ENCODE measurements around the gene IRGQ.

The IRGQ gene, protein sequence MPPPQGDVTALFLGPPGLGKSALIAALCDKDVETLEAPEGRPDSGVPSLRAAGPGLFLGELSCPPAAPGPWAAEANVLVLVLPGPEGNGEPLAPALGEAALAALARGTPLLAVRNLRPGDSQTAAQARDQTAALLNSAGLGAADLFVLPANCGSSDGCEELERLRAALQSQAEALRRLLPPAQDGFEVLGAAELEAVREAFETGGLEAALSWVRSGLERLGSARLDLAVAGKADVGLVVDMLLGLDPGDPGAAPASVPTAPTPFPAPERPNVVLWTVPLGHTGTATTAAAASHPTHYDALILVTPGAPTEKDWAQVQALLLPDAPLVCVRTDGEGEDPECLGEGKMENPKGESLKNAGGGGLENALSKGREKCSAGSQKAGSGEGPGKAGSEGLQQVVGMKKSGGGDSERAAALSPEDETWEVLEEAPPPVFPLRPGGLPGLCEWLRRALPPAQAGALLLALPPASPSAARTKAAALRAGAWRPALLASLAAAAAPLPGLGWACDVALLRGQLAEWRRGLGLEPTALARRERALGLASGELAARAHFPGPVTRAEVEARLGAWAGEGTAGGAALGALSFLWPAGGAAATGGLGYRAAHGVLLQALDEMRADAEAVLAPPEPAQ

GRCh38 chr19:43595999-43596841, at the start of gene IRGQ, which contains the start of gene ZNF576:
Gene IRGQ (minus strand): TSS chr19:43596134. CDS start chr19:43595338, 796 bp downstream.
Gene ZNF576 (plus strand): TSS chr19:43596595. CDS start chr19:43597109, 514 bp downstream.
- Histone ChIP-seq H3K4me3 (ENCODE audit: low read depth in 1 of 2, low read length in 2 of 2) (peak within 1 kb of the TSS; percentile 88 to 99), H3K27me3 (ENCODE audit: low read depth, low read length) (no peaks in the 10 kb centered on the region), H3K36me3 (ENCODE audit: control insufficient read depth in 1 of 2, insufficient read depth in 2 of 2, low read length in 2 of 2) (peaks cover 17 to 47% of the 10 kb centered on the region in 2 donors), H3K9me3 (ENCODE audit: control insufficient read depth in 1 of 2, low read length in 2 of 2) (no peaks in the 10 kb centered on the region), H3K4me1 (ENCODE audit: control insufficient read depth in 1 of 2, insufficient read depth in 2 of 2, low read length in 2 of 2) (peaks cover 7 to 38% of the 10 kb centered on the region in 2 donors), H3K27ac (ENCODE audit: low read length) (peak within 1 kb of the TSS; percentile 98)

GRCh38 chr19:43644181-43644580, 48.2 kb upstream of the IRGQ start:
- Histone ChIP-seq H3K27me3 (ENCODE audit: low read depth, low read length) (peaks cover 7% of the 10 kb centered on the region), H3K4me3 (ENCODE audit: low read depth in 1 of 2, low read length in 2 of 2) (no peak overlapping the region), H3K4me1 (ENCODE audit: control insufficient read depth in 1 of 2, insufficient read depth in 2 of 2, low read length in 2 of 2) (peaks cover 0 to 8% of the 10 kb centered on the region in 2 donors), H3K36me3 (ENCODE audit: control insufficient read depth in 1 of 2, insufficient read depth in 2 of 2, low read length in 2 of 2) (peaks cover 7 to 16% of the 10 kb centered on the region in 2 donors), H3K27ac (ENCODE audit: low read length) (no peak overlapping the region), H3K9me3 (ENCODE audit: control insufficient read depth in 1 of 2, low read length in 2 of 2) (no peaks in the 10 kb centered on the region)

- peaks cover 10% of the 10 kb centered on the region for H3K27me3 ChIP-seq (ENCODE audit: low read depth, low read length)
- no peak overlapping the region for H3K27ac ChIP-seq (ENCODE audit: low read length)
- peaks cover 0 to 9% of the 10 kb centered on the region in 2 donors for H3K36me3 ChIP-seq (ENCODE audit: control insufficient read depth in 1 of 2, insufficient read depth in 2 of 2, low read length in 2 of 2)
- no peak overlapping the region for H3K4me3 ChIP-seq (ENCODE audit: low read depth in 1 of 2, low read length in 2 of 2)
- H3K4me1 ChIP-seq (ENCODE audit: control insufficient read depth in 1 of 2, insufficient read depth in 2 of 2, low read length in 2 of 2) = peaks cover 0 to 14% of the 10 kb centered on the region in 2 donors
- no peaks in the 10 kb centered on the region for H3K9me3 ChIP-seq (ENCODE audit: control insufficient read depth in 1 of 2, low read length in 2 of 2)
Observed at GRCh38 chr19:43643326-43643725, 47.4 kb upstream of the IRGQ start.

DNA sequence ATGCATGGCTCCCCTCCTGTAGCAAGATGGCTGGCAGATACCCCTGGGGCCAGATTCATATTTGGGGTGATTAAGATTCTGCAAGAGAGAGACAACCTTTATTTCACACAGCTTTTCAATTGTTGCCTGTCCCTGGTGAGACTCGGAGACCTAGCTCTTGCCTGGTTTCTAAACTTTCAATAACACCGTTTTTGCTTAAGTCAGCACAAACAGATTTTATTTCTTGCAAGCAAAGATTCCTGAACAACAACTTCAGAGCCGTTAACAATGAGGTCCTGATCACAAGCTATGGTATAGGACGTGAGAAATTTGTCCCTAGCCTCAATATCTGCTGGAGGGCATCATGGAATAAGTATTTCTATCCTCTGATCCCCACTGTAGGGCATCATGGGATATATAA, 46.6 kb upstream of the IRGQ start:
- H3K4me1 ChIP-seq (ENCODE audit: control insufficient read depth in 1 of 2, insufficient read depth in 2 of 2, low read length in 2 of 2) = peaks cover 0 to 14% of the 10 kb centered on the region in 2 donors
- H3K27ac ChIP-seq (ENCODE audit: low read length) = no peak overlapping the region
- no peak overlapping the region for H3K4me3 ChIP-seq (ENCODE audit: low read depth in 1 of 2, low read length in 2 of 2)
- no peaks in the 10 kb centered on the region for H3K9me3 ChIP-seq (ENCODE audit: control insufficient read depth in 1 of 2, low read length in 2 of 2)
- H3K36me3 ChIP-seq (ENCODE audit: control insufficient read depth in 1 of 2, insufficient read depth in 2 of 2, low read length in 2 of 2) = peaks cover 0 to 4% of the 10 kb centered on the region in 2 donors
- H3K27me3 ChIP-seq (ENCODE audit: low read depth, low read length) = peaks cover 10% of the 10 kb centered on the region

DNA sequence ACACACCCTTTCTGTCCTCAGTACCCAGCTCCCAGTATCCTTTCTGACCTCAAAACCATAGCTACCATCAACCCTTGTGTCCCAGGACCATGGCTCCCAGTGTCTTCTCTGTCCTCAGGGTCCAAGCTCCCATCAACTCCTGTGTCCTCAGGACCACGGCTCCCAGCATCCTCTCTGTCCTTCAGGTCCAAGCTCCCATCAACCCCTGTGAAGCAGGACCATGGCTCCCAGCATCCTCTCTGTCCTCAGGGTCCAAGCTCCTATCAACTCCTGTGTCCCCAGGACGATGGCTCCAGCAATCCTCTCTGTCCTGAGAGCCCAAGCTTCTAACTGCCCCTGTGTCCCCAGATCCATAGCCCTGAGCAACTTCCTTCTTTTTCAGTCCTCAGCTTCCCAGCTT, 45.4 kb upstream of the IRGQ start:
- no peak overlapping the region for H3K4me3 ChIP-seq (ENCODE audit: low read depth in 1 of 2, low read length in 2 of 2)
- H3K27me3 ChIP-seq (ENCODE audit: low read depth, low read length) = peaks cover 10% of the 10 kb centered on the region
- no peak overlapping the region for H3K27ac ChIP-seq (ENCODE audit: low read length)
- H3K4me1 ChIP-seq (ENCODE audit: control insufficient read depth in 1 of 2, insufficient read depth in 2 of 2, low read length in 2 of 2) = peaks cover 0 to 14% of the 10 kb centered on the region in 2 donors
- H3K36me3 ChIP-seq (ENCODE audit: control insufficient read depth in 1 of 2, insufficient read depth in 2 of 2, low read length in 2 of 2) = peaks cover 0 to 2% of the 10 kb centered on the region in 2 donors
- no peaks in the 10 kb centered on the region for H3K9me3 ChIP-seq (ENCODE audit: control insufficient read depth in 1 of 2, low read length in 2 of 2)

DNA sequence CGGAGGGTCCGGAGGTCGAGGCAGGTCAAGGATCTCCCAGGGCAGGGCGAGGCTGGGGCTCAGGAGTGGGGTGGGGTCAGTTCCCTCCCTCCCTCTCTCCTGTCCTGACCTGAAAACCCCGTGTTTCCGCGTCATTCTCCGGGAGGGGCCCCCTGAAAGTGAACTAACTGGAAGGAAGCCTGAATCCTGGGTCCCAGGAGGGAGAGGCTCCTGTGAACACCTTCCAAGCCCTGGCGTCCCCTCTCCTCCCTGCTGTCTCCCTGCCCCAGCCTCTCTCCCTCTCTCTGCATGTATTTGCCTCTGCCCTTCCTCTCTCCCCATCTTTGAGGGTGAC, 44.5 kb upstream of the IRGQ start:
- H3K4me3 ChIP-seq (ENCODE audit: low read depth in 1 of 2, low read length in 2 of 2) = peak overlapping the region; percentile 30 to 71

DNA sequence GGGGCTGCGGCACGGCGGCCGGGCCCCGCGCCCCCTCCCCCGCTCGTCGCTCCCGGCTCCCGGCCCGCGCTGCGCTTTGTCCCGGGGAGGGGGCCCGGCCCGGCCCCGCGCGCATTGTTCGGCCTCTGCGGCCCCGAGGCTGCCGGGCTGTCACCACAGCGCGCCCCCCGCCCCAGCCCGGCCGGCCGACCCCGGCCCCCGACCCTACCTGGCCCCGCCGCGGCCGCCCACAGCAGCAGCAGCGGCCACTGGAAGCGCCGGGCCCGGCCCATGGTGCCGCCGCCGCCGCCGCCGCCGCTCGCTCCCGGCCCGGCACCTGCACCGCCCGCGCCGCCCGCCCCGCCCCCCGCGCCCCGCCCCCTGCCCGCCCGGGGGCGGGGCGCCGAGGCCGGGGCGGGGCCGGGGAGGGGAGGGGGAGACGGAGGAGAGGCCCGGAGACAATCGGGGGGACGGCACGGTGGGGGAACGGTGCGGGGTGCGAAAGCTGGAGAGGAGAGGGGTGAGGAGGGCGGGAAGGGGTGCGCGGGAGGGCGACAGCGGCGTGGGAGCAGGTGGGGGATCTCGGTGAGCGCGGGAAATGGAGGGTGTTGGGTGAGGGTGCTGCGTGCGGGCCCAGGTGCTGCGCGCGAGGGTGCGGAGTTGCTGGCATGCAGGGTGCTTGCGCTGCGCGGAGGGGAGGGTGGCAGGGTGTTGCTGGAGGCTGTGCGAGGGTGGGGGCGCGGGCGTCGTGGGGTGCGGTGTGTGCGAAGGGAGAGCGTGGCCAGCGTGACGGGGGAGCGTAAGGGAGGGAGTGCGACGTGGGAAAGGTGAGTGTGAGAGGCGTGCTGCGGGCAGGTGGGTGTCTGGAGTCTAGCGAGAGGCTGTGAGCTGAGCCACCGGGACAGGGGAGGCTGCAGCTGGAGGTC, 43.8 kb upstream of the IRGQ start, which contains the start of gene CADM4:
Gene CADM4 (minus strand): TSS at position 332 of the 905 bp plus-strand sequence. CDS start 60 bp downstream, at position 272.
- Histone ChIP-seq H3K27me3 (ENCODE audit: low read depth, low read length) (peaks cover 10% of the 10 kb centered on the region), H3K4me1 (ENCODE audit: control insufficient read depth in 1 of 2, insufficient read depth in 2 of 2, low read length in 2 of 2) (peaks cover 0 to 19% of the 10 kb centered on the region in 2 donors), H3K27ac (ENCODE audit: low read length) (no peak within 1 kb of the TSS), H3K4me3 (ENCODE audit: low read depth in 1 of 2, low read length in 2 of 2) (peak within 1 kb of the TSS; percentile 47 to 71), H3K9me3 (ENCODE audit: control insufficient read depth in 1 of 2, low read length in 2 of 2) (no peaks in the 10 kb centered on the region), H3K36me3 (ENCODE audit: control insufficient read depth in 1 of 2, insufficient read depth in 2 of 2, low read length in 2 of 2) (no peaks in the 10 kb centered on the region)

More for the DNA sequence above, 44.5 kb upstream of the IRGQ start:
- Histone ChIP-seq H3K27ac (ENCODE audit: low read length) (no peak overlapping the region), H3K27me3 (ENCODE audit: low read depth, low read length) (peaks cover 10% of the 10 kb centered on the region), H3K4me1 (ENCODE audit: control insufficient read depth in 1 of 2, insufficient read depth in 2 of 2, low read length in 2 of 2) (peaks cover 0 to 19% of the 10 kb centered on the region in 2 donors), H3K36me3 (ENCODE audit: control insufficient read depth in 1 of 2, insufficient read depth in 2 of 2, low read length in 2 of 2) (no peaks in the 10 kb centered on the region), H3K9me3 (ENCODE audit: control insufficient read depth in 1 of 2, low read length in 2 of 2) (no peaks in the 10 kb centered on the region)

GRCh38 chr19:43638995-43639518, 43.1 kb upstream of the IRGQ start:
- Histone ChIP-seq H3K27ac (ENCODE audit: low read length) (no peak overlapping the region), H3K4me1 (ENCODE audit: control insufficient read depth in 1 of 2, insufficient read depth in 2 of 2, low read length in 2 of 2) (peaks cover 0 to 19% of the 10 kb centered on the region in 2 donors), H3K36me3 (ENCODE audit: control insufficient read depth in 1 of 2, insufficient read depth in 2 of 2, low read length in 2 of 2) (no peaks in the 10 kb centered on the region), H3K4me3 (ENCODE audit: low read depth in 1 of 2, low read length in 2 of 2) (peak overlapping the region; percentile 47 to 56), H3K27me3 (ENCODE audit: low read depth, low read length) (peaks cover 10% of the 10 kb centered on the region), H3K9me3 (ENCODE audit: control insufficient read depth in 1 of 2, low read length in 2 of 2) (no peaks in the 10 kb centered on the region)

GRCh38 chr19:43638214-43638994, 42.5 kb upstream of the IRGQ start:
- peak overlapping the region; percentile 47 to 56 for H3K4me3 ChIP-seq (ENCODE audit: low read depth in 1 of 2, low read length in 2 of 2)
- no peaks in the 10 kb centered on the region for H3K9me3 ChIP-seq (ENCODE audit: control insufficient read depth in 1 of 2, low read length in 2 of 2)
- H3K27ac ChIP-seq (ENCODE audit: low read length) = no peak overlapping the region
- H3K36me3 ChIP-seq (ENCODE audit: control insufficient read depth in 1 of 2, insufficient read depth in 2 of 2, low read length in 2 of 2) = no peaks in the 10 kb centered on the region
- H3K27me3 ChIP-seq (ENCODE audit: low read depth, low read length) = peaks cover 10% of the 10 kb centered on the region
- peaks cover 0 to 19% of the 10 kb centered on the region in 2 donors for H3K4me1 ChIP-seq (ENCODE audit: control insufficient read depth in 1 of 2, insufficient read depth in 2 of 2, low read length in 2 of 2)
